ENCODE data around the gene SLC25A53. TPM values are rescaled to one million over a fixed set of nuclear protein-coding genes. Genes with fewer than 3 reads are reported as not detected.

The SLC25A53 gene
- 43.0 TPM for total RNA-seq

DNA sequence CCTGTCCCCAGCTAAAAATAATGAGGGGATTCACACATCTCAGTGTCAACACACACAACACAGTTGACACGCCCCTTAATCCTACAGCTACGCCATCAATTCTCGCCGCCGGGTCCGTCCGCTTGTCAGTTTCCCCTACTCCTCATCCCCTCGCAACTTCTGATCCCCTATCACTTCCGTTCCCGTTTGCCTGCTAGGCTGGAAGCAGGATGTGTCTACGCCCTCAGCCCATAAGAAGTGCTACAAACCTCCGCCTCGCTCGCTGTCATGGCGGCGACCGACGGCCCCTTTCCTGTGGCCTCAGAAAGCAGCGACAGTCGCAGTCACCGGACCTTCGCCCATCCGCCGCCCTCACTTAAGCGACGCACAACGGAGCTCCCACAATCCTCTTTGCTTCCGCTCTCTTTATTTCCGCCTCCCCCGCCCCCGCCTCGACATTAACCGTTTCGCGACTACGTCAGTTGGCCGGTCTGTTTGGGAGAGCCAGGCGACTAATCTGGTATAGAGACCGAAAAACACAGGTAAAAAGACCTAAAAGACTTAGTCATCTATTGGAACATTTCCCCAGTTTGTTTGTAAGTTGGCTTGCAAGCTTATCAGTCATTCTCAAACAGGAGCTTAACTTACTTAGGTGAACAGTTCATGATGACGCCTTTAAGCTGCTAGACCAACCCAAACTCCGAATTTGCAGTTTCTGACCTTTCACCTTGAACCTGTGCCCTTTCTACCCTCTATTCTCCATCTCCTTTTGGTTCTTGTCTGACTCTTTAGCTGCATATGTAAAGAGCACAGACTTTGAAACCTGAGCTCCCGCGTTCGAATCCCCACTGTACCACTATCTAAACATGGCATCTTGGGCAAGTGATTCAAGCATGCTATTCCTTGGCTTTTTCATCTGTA is at the start of gene SLC25A53:
Gene SLC25A53, minus strand, starts transcription at position 380 of the 900 bp plus-strand sequence. CDS start 51,752 bp downstream, outside the sequence.
- no peak for DNase-seq (ENCODE audit: extremely low spot score in 2 of 2)
- intact Hi-C loops (cut with DNase I) = no loop called here
- Histone ChIP-seq H3K4me3 (peak within 1 kb of the TSS; percentile 51 to 53), H3K4me1 (peaks cover 7% of the 10 kb centered on the region), H3K36me3 (no peaks in the 10 kb centered on the region), H3K27ac (peak within 1 kb of the TSS; percentile 82), H3K27me3 (no peaks in the 10 kb centered on the region), H3K9me3 (no peaks in the 10 kb centered on the region)
- peak; percentile 61 to 88 for TF ChIP-seq POLR2AphosphoS5 (IDR thresholded peaks at IDR 0.05; ENCODE audit: insufficient read depth in 1 of 2, low read depth in 1 of 2)
- peak in 1 of 2 donors; percentile 50 for TF ChIP-seq POLR2A (IDR thresholded peaks at IDR 0.05)
- TF ChIP-seq, protein P1, sequence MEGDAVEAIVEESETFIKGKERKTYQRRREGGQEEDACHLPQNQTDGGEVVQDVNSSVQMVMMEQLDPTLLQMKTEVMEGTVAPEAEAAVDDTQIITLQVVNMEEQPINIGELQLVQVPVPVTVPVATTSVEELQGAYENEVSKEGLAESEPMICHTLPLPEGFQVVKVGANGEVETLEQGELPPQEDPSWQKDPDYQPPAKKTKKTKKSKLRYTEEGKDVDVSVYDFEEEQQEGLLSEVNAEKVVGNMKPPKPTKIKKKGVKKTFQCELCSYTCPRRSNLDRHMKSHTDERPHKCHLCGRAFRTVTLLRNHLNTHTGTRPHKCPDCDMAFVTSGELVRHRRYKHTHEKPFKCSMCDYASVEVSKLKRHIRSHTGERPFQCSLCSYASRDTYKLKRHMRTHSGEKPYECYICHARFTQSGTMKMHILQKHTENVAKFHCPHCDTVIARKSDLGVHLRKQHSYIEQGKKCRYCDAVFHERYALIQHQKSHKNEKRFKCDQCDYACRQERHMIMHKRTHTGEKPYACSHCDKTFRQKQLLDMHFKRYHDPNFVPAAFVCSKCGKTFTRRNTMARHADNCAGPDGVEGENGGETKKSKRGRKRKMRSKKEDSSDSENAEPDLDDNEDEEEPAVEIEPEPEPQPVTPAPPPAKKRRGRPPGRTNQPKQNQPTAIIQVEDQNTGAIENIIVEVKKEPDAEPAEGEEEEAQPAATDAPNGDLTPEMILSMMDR (IDR thresholded peaks at IDR 0.05) = no peak

GRCh38 chrX:104205548-104205947 is 48.7 kb upstream of the SLC25A53 start:
- Histone ChIP-seq H3K27ac (no peak overlapping the region), H3K27me3 (no peaks in the 10 kb centered on the region), H3K4me1 (no peaks in the 10 kb centered on the region), H3K36me3 (no peaks in the 10 kb centered on the region), H3K4me3 (no peak overlapping the region), H3K9me3 (no peaks in the 10 kb centered on the region)
- TF ChIP-seq POLR2AphosphoS5 (IDR thresholded peaks at IDR 0.05; ENCODE audit: insufficient read depth in 1 of 2, low read depth in 1 of 2) (no peak), POLR2A (IDR thresholded peaks at IDR 0.05) (no peak)
- TF ChIP-seq, protein P1 (IDR thresholded peaks at IDR 0.05) = no peak
- intact Hi-C loops (cut with DNase I) = no loop called here
- no peak for DNase-seq (ENCODE audit: extremely low spot score in 2 of 2)

- H3K4me3 ChIP-seq = no peak overlapping the region
- intact Hi-C loops (cut with DNase I) = no loop called here
- no peaks in the 10 kb centered on the region for H3K4me1 ChIP-seq
- no peak for DNase-seq (ENCODE audit: extremely low spot score in 2 of 2)
- H3K27ac ChIP-seq = no peak overlapping the region
- H3K9me3 ChIP-seq = no peaks in the 10 kb centered on the region
- H3K27me3 ChIP-seq = no peaks in the 10 kb centered on the region
- H3K36me3 ChIP-seq = no peaks in the 10 kb centered on the region
- TF ChIP-seq POLR2AphosphoS5 (IDR thresholded peaks at IDR 0.05; ENCODE audit: insufficient read depth in 1 of 2, low read depth in 1 of 2) (no peak), POLR2A (IDR thresholded peaks at IDR 0.05) (no peak)
- TF ChIP-seq, protein P1 (IDR thresholded peaks at IDR 0.05) = peak; percentile 14 to 57 (median 45)
Observed at GRCh38 chrX:104195489-104196084, 38.8 kb upstream of the SLC25A53 start.

- Histone ChIP-seq H3K4me3 (no peak overlapping the region), H3K9me3 (no peaks in the 10 kb centered on the region), H3K27ac (no peak overlapping the region), H3K27me3 (no peaks in the 10 kb centered on the region), H3K36me3 (no peaks in the 10 kb centered on the region), H3K4me1 (no peaks in the 10 kb centered on the region)
- intact Hi-C loops (cut with DNase I) = no loop called here
- DNase-seq (ENCODE audit: extremely low spot score in 2 of 2) = no peak
- TF ChIP-seq, protein P1 (IDR thresholded peaks at IDR 0.05) = no peak
- no peak for TF ChIP-seq POLR2AphosphoS5 (IDR thresholded peaks at IDR 0.05; ENCODE audit: insufficient read depth in 1 of 2, low read depth in 1 of 2)
- no peak for TF ChIP-seq POLR2A (IDR thresholded peaks at IDR 0.05)
Observed at GRCh38 chrX:104195013-104195412, 38.2 kb upstream of the SLC25A53 start.
